Left ventricle myocardium superior (tissue), 1 donor: ENCODE data around the gene DTX3L. TPM values are rescaled to one million over a fixed set of nuclear protein-coding genes. Genes with fewer than 3 reads are reported as not detected.
"Not testable (repeated sequence)": the region's sequence is repeated elsewhere in the genome, so short reads cannot be mapped to it uniquely, and the experiment has no call there.

Source experiments
- ATAC-seq: fragments of 200-7000 bp; cut with Tn5 transposase; one replicate; pipeline ENCODE4 v1.9.1; 2020; ENCODE audit warnings: mild to moderate bottlenecking, moderate library complexity
- DNase-seq: peaks from one replicate; pipeline ENCODE4 v3.0.0-alpha.2; 2020
- intact Hi-C: fragments of 100-400 bp; cut with micrococcal nuclease; formaldehyde crosslinking; loops from one replicate; pipeline ENCODE4 v1.11.0; 2022
- total RNA-seq: library from RNA; stranded (reverse); fragmentation: NEBNext Ultra II Directional; extraction: Animal tissue kit (Norgen Biotek cat#: 25700); gene quantifications from one replicate; pipeline ENCODE4 v1.2.1, GENCODE V29; 2021
- donor health status: DM: no; HTN: yes; CAD: no; lungs with severe emphysema.

The DTX3L gene
- total RNA-seq, 1 donor from 2014 or later = 10.5 TPM

GRCh38 chr3:122558605-122559004, 5.5 kb upstream of the DTX3L start:
- no peak for DNase-seq
- ATAC-seq = no peak
- intact Hi-C loops = loop anchor here (5.0 kb wide), 1 partner anchor 129 kb away; no protein-coding TSS in a partner anchor

- no peak for ATAC-seq
- intact Hi-C loops = loop anchor here (5.0 kb wide), 2 partner anchors 117 to 127 kb away; no protein-coding TSS in a partner anchor
- no peak for DNase-seq
Observed at GRCh38 chr3:122559906-122560305, 4.2 kb upstream of the DTX3L start.

GRCh38 chr3:122560680-122561079, 3.5 kb upstream of the DTX3L start:
- ATAC-seq (no peak), DNase-seq (no peak)
- intact Hi-C loops = loop anchor here (5.0 kb wide), 1 partner anchor 117 kb away; no protein-coding TSS in a partner anchor

GRCh38 chr3:122562923-122563716, 1.0 kb upstream of the DTX3L start:
- intact Hi-C loops = loop anchor here (5.0 kb wide), 1 partner anchor 114 kb away; no protein-coding TSS in a partner anchor
- ATAC-seq = peak; percentile 2
- no peak for DNase-seq

- intact Hi-C loops = loop anchor here (5.0 kb wide), 1 partner anchor 114 kb away; no protein-coding TSS in a partner anchor
- ATAC-seq = peak; percentile 28
- DNase-seq = no peak
Observed at GRCh38 chr3:122563717-122564025, 467 bp upstream of the DTX3L start.

- DNase-seq, ATAC-seq, intact Hi-C loops: not testable (repeated sequence)
Observed at GRCh38 chr3:122568131-122568530, 4.0 kb downstream of the DTX3L start.

GRCh38 chr3:122568755-122569154, 4.6 kb downstream of the DTX3L start:
- intact Hi-C loops = no loop called here
- ATAC-seq = no peak
- no peak for DNase-seq

GRCh38 chr3:122572940-122573412, 8.8 kb downstream of the DTX3L start:
- no peak for DNase-seq
- peak; percentile 35 for ATAC-seq
- intact Hi-C loops = no loop called here

GRCh38 chr3:122576174-122576940, 12.2 kb downstream of the DTX3L start:
- intact Hi-C loops = no loop called here
- DNase-seq (no peak), ATAC-seq (no peak)

GRCh38 chr3:122577409-122578031, 13.4 kb downstream of the DTX3L start, which contains the start of gene PARP15:
Gene PARP15, plus strand, starts transcription at chr3:122577650. Its CDS starts 18 bp downstream, at chr3:122577668.
- intact Hi-C loops = no loop called here
- peak; percentile 40 for DNase-seq
- ATAC-seq = peak; percentile 71

GRCh38 chr3:122578069-122578740, 14.1 kb downstream of the DTX3L start:
- intact Hi-C loops = no loop called here
- no peak for ATAC-seq
- DNase-seq = no peak

- no peak for ATAC-seq
- DNase-seq = no peak
- intact Hi-C loops = no loop called here
Observed at GRCh38 chr3:122580470-122580869, 16.3 kb downstream of the DTX3L start.

GRCh38 chr3:122581622-122582021, 17.5 kb downstream of the DTX3L start:
- intact Hi-C loops = no loop called here
- no peak for ATAC-seq
- DNase-seq = no peak

GRCh38 chr3:122582390-122582789, 18.3 kb downstream of the DTX3L start:
- ATAC-seq (no peak), DNase-seq (no peak)
- intact Hi-C loops = no loop called here

- no peak for ATAC-seq
- intact Hi-C loops = no loop called here
- DNase-seq = no peak
Observed at GRCh38 chr3:122586098-122586497, 22.0 kb downstream of the DTX3L start.

GRCh38 chr3:122586773-122587485, 22.8 kb downstream of the DTX3L start:
- intact Hi-C loops = no loop called here
- DNase-seq (no peak), ATAC-seq (no peak)

GRCh38 chr3:122587572-122587971, 23.4 kb downstream of the DTX3L start:
- intact Hi-C loops = no loop called here
- ATAC-seq = no peak
- DNase-seq = no peak

- ATAC-seq = no peak
- intact Hi-C loops = no loop called here
- DNase-seq = no peak
Observed at GRCh38 chr3:122589297-122589696, 25.2 kb downstream of the DTX3L start.
